GM18508 (cell line): ENCODE results near the gene KLF17.

Experiments
- ATAC-seq: cut with Tn5 transposase; IDR thresholded peaks from one replicate; pipeline ENCODE4 v1.9.1; 2021; ENCODE audit warnings: moderate number of reproducible peaks; ENCODE audit not compliant: insufficient read depth, unreplicated experiment

The KLF17 gene

GRCh38 chr1:44118682-44119081 is at the start of gene KLF17:
Gene KLF17 (plus strand): TSS chr1:44118821. CDS start chr1:44118908, 87 bp downstream.
- no peak for ATAC-seq

GRCh38 chr1:44071461-44071860 is 47.2 kb upstream of the KLF17 start:
- no peak for ATAC-seq

- no peak for ATAC-seq
Measured at GRCh38 chr1:44072204-44072603, 46.4 kb upstream of the KLF17 start.

- ATAC-seq = no peak
Measured at GRCh38 chr1:44072821-44073220, 45.8 kb upstream of the KLF17 start.

- no peak for ATAC-seq
Measured at GRCh38 chr1:44073528-44073927, 45.1 kb upstream of the KLF17 start.

- no peak for ATAC-seq
Measured at GRCh38 chr1:44074415-44074814, 44.2 kb upstream of the KLF17 start.

GRCh38 chr1:44076066-44076465 is 42.6 kb upstream of the KLF17 start:
- ATAC-seq = no peak

GRCh38 chr1:44077421-44077820 is 41.2 kb upstream of the KLF17 start:
- no peak for ATAC-seq

- ATAC-seq = no peak
Measured at GRCh38 chr1:44078104-44078503, 40.5 kb upstream of the KLF17 start.

GRCh38 chr1:44079566-44079965 is 39.1 kb upstream of the KLF17 start:
- no peak for ATAC-seq

GRCh38 chr1:44084998-44085675 is 33.5 kb upstream of the KLF17 start:
- no peak for ATAC-seq

- ATAC-seq = no peak
Measured at GRCh38 chr1:44086692-44087474, 31.7 kb upstream of the KLF17 start.

GRCh38 chr1:44089371-44090048 is 29.1 kb upstream of the KLF17 start:
- ATAC-seq = no peak

GRCh38 chr1:44090429-44091252 is 28.0 kb upstream of the KLF17 start:
- ATAC-seq = no peak

GRCh38 chr1:44094047-44094446 is 24.6 kb upstream of the KLF17 start:
- no peak for ATAC-seq

GRCh38 chr1:44100183-44100868 is 18.3 kb upstream of the KLF17 start:
- no peak for ATAC-seq

GRCh38 chr1:44101328-44101727 is 17.3 kb upstream of the KLF17 start:
- no peak for ATAC-seq

- ATAC-seq = no peak
Measured at GRCh38 chr1:44103270-44104131, 15.1 kb upstream of the KLF17 start.

GRCh38 chr1:44105810-44106209 is 12.8 kb upstream of the KLF17 start:
- ATAC-seq = no peak
